Fibroblast of the conjunctiva (primary cell): ENCODE measurements around the gene BSND.
"Not testable (repeated sequence)": the region's sequence is repeated elsewhere in the genome, so short reads cannot be mapped to it uniquely, and the experiment has no call there.

Experiments used
- DNase-seq: peaks from one replicate; pipeline ENCODE4 v3.0.0-alpha.2; 2010; ENCODE audit warnings: low read depth

Gene BSND

DNA sequence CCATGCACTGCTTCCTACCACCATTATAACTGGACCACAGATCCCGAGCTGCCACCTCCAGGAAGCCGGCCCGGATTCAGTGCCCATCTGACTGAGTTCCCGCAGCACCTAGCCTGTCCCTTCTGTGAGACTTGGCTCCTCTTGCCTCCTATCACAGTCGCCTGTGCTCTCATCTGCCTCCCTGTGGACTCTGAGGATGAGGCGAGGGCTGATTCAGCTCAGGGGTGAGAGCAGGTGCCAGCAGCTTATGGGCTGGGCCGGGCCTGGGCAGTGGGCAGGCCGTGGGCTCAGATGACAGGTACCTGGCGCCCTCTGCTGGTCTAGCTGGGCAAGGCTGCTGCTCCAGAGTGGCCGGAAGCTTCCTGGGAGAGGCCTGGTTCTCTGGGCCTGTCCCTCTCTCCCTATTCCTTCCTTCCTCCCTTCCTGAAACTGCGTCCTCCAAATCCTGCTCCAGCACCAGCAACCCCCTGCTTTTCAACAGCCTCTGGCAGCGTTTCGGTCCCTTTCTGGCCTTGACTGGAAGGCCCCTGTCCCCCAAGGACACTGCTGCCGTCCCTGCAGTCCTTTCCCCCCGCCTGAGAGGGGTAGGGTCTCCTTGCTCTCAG, 23.3 kb downstream of the BSND start:
- DNase-seq = peak; percentile 76

DNA sequence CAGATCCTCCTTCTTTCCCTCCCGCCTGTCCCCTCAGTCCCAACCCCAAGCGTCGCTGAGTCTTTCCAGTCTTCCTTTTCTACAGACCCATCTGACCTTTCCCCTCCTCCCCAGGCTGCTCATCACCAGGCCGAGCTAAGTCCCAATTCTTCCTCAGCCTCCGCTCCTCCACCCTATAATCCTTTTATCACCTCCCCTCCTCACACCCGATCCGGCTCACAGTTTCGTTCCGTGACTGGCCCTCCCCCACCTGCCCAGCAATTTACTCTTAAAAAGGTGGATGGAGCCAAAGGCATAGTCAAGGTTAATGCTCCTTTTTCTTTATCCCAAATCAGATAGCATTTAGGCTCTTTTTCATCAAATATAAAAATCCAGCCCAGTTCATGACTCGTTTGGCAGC, 25.4 kb downstream of the BSND start:
- DNase-seq = not testable (repeated sequence)

DNA sequence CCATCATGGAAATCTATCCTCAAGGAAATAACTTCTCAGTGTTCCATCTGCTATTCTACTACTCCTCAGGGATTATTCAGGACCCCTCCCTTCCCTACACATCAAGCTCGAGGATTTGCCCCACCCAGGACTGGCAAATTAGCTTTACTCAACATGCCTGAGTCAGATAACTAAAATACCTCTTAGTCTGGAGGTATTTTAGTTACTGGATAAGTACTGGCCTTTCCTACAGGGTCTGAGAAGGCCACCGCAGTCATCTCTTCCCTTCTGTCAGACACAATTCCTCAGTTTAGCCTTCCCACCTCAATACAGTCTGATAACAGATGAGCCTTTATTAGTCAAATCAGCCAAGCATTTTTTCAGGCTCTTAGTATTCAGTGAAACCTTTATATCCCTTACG, 27.9 kb downstream of the BSND start:
- not testable (repeated sequence) for DNase-seq

DNA sequence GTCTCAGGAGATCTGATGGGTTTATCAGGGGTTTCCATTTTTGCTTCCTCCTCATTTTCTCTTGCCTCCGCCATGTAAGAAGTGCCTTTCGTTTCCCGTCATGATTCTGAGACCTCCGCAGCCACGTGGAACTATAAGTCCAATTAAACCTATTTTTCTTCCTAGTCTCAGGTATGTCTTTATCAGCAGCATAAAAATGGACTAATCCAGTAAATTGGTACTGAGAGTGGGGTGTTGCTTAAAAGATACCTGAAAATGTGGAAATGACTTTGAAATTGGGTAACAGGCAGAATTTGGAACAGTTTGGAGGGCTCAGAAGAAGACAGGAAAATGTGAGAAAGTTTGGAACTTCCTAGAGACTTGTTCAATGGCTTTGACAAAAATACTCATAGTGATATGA, 32.4 kb downstream of the BSND start:
- not testable (repeated sequence) for DNase-seq

DNA sequence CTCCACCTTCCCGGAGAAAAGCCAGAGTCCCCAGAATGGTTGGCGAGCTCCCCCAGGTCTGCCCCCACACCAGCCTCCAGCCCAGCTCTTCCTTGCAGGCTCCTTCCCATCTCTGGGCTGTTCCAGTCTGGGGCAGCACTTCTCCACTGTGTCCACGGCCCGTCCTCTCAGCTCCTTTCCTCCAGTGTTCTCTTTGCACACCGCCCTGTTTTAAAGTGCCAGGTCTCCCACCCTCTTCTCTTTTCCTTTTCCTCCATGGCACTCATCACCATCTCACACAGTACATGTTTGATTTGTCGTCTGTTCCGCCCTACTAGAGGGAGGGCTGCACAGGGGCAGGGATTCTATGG, 34.5 kb downstream of the BSND start:
- no peak for DNase-seq

DNA sequence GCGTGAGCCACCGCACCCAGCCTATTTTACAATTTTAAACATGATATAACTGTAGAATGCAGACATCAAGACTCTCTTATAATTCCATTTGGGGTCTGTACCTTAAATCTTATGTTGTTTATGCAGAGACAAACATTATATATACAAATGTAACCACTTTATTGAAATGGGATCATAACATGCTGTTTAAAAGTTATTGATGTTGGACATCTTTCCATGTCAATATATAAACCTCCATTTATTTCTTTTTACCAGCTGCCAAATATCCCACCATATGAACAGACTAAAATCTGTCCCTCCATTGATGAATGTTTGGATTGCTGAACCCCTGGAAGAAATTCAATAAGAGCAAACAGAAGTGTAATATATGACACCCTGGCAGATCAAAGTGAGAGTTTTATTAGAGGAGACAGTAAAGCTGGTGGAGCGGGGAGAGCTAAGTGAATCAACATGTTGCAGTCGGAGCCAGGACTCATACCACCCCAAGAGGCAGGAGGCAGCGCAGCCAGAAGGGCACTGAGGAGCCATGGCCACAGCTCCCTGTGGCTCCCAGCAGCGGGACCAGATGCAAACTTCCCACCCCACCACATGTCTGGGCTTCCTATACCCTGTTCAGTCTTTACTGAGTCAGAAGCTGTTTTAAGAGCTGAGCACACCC, 35.9 kb downstream of the BSND start:
- no peak for DNase-seq

DNA sequence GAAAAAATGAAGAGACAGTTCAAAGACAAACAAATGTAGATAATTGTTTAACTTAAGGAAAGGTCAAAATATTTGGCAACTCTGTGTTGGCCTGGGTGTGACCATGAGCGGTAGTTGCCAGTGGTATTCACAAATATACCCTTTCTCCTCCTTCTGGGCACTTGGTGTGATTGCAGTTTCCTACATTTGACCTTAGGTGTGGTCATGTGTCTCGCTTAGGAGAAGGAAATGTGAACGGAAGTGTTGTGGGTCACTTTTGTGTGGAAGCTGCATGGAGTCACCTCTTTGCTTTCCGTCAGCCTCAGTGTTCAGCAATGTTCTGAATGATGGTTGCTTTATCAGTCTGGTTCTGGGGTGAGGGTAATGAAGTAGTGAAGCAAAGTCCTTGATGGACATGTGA, 37.2 kb downstream of the BSND start:
- DNase-seq = no peak

DNA sequence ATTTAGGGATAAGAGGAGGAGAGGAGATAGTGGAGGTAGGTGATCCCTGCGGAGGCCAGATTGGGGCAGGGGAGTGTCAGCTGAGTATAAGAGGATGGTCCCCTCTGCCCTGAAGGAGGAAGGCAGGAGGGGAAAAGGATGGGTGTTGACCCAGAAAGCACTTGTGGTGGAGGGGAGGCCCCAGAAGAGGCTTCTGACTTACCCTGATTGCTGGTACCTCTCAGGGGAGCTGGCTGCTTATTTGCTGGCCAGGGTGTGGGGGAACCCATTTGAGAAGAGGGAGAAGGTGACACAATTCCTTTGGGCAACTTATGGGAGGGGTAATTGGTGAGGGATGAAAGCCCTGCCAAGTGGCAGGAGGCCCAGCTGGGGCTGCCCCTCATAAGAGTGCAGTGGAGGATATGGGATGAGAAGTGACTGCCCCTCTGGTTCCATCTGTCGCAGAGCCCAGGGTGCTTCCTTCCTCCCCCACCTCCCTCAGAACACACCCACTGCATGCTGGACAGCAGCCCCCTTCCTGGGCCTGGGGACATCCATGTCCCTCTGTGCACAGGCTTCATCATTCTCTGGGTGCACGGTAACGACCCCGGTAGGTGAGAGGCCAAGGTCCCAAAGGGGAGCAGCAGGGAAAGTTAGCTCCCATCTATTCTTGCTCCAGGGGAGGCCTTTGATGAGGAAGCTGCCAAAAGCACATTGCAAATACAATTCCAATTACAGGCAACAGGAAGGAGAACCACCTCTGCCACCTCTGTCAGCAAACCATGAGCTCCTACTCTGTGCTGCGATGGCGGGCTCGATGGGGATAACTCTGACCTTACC, 39.2 kb downstream of the BSND start:
- DNase-seq = no peak

DNA sequence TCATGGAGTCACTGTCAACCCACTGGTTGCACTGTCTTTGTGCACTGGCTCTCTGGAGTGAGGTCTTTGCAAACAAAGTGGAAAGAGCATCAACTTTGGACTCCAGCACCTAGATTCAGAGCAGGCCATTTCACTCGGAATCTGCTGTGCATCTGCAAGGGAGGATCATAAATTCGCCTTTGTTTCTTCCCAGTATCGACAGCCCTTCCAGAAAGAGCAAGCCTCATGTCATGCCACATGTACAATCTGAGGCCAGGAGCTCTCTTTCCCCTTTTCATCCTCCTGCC, 39.8 kb downstream of the BSND start:
- no peak for DNase-seq

DNA sequence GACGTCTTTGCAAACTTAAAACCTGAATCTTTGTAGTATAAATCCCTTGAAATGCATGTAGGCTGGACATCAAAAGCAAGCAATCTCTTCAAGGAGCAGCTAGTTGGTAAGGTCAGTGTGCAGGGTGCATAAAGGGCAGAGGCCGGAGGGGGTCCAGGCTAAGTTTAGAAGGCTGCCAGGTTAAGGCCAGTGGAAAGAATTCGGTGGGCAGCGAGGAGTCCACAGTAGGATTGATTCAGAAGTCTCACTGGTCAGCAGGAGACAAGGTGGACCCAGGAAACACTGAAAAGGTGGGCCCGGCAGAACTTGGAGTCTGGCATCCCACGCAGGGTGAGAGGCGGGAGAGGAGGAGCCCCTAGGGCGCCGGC, 40.2 kb downstream of the BSND start:
- DNase-seq = no peak

DNA sequence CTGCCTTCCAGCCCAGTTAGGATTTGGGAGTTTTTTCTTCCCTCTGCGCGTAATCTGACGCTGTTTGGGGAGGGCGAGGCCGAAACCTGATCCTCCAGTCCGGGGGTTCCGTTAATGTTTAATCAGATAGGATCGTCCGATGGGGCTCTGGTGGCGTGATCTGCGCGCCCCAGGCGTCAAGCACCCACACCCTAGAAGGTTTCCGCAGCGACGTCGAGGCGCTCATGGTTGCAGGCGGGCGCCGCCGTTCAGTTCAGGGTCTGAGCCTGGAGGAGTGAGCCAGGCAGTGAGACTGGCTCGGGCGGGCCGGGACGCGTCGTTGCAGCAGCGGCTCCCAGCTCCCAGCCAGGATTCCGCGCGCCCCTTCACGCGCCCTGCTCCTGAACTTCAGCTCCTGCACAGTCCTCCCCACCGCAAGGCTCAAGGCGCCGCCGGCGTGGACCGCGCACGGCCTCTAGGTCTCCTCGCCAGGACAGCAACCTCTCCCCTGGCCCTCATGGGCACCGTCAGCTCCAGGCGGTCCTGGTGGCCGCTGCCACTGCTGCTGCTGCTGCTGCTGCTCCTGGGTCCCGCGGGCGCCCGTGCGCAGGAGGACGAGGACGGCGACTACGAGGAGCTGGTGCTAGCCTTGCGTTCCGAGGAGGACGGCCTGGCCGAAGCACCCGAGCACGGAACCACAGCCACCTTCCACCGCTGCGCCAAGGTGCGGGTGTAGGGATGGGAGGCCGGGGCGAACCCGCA, 40.8 kb downstream of the BSND start, which contains the start of gene PCSK9:
TSS of gene PCSK9 (plus strand) at position 207 of the 741 bp plus-strand sequence. CDS start at position 497, 290 bp downstream.
- no peak for DNase-seq

DNA sequence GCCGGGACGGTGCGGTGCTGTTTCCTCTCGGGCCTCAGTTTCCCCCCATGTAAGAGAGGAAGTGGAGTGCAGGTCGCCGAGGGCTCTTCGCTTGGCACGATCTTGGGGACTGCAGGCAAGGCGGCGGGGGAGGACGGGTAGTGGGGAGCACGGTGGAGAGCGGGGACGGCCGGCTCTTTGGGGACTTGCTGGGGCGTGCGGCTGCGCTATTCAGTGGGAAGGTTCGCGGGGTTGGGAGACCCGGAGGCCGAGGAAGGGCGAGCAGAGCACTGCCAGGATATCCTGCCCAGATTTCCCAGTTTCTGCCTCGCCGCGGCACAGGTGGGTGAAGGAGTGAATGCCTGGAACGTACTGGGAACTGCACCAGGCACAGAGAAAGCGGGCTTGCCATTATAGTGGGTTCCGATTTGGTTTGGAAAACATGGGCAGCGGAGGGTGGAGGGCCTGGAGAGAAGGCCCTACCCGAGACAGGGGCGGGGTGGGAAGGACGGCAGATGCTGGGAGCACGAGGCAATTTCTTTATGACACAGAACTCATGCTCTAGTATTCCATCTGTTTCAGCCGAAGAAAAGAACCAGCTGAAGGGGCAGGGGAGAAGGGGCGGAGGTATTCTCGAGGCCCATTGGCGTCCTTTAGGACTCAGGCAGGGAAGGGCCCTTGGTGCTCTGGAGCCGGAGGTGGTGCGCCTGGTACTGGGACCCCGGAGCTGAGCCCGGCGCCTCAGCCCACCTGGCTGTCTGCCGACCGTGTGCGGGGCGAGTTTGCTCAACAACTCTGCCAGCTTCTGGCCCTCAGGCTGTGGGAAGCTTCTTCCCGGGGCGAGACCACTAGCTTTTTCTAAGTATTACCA, 41.6 kb downstream of the BSND start:
- no peak for DNase-seq

DNA sequence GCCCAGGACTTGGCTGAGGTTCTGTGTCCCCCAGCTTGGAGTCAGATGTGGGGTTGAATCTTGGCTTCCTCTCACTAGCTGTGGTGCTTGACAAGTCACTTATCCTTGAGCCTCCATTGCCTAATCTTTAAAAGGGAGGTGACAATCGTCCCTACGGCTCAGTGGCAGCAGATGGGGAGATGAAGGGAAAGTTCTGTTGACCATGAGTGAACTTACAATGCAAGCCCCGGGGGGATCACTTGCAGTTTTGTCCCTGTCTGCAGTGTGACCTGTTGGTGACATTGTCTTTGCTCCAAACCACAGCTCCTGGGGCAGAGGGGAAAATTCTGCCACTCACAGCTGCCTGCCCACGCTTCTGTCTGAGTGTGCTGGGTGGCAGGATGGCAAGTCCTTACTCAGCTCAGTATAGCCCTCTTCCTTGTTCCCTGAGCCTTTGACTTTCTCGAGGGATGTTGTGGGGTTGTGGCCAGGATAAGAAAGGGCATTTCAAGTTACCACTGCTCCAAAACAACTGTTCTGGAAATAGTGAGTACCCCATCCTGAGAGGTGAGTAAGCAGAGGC, 42.3 kb downstream of the BSND start:
- DNase-seq = no peak

DNA sequence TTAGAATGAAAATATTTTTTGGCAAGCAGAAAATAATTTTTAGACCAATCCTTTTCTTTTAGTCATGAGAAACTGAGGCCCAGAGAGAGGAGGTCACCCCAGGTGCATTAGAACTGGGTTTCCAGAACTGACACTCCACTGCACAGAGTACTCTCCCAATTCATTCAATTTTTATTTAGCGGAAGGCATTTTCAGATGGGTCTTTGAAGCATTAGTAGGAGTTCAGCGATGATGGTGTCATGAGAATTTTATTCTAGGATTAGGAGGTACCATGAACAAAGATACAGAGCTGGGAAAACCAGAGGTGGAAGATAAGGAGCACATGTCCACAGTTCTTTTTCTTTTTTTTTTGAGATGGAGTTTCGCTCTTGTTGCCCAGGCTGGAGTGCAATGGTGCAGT, 42.9 kb downstream of the BSND start:
- no peak for DNase-seq

DNA sequence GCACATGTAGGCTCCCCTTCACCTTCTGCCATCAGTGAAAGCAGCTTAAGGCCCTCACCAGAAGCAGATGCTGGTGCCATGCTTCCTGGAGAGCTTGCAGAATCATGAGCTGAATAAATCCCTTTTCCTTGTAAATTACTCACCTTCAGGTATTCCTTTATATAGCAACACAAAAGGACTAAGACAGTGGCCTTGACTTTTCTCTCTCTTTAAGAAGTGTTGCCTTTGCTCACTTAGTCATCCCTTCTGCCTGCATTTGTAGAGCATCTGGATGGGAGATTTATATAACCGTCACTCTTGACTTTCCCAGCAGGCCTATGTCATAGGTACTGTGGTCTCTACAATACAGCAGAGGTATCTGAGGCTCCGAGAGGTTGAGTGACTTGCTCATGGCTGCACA, 44.3 kb downstream of the BSND start:
- no peak for DNase-seq

DNA sequence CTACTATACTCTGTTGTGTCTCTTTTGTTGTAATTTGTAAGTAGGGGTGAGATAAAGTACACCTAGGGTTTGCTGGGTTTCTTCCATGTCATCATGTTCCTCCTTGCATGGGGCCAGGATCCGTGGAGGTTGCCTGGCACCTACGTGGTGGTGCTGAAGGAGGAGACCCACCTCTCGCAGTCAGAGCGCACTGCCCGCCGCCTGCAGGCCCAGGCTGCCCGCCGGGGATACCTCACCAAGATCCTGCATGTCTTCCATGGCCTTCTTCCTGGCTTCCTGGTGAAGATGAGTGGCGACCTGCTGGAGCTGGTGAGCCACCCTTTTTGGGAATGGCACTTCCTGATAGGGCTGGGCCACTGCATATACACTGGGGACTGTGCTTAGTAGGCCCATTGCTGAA, 45.0 kb downstream of the BSND start:
- no peak for DNase-seq

DNA sequence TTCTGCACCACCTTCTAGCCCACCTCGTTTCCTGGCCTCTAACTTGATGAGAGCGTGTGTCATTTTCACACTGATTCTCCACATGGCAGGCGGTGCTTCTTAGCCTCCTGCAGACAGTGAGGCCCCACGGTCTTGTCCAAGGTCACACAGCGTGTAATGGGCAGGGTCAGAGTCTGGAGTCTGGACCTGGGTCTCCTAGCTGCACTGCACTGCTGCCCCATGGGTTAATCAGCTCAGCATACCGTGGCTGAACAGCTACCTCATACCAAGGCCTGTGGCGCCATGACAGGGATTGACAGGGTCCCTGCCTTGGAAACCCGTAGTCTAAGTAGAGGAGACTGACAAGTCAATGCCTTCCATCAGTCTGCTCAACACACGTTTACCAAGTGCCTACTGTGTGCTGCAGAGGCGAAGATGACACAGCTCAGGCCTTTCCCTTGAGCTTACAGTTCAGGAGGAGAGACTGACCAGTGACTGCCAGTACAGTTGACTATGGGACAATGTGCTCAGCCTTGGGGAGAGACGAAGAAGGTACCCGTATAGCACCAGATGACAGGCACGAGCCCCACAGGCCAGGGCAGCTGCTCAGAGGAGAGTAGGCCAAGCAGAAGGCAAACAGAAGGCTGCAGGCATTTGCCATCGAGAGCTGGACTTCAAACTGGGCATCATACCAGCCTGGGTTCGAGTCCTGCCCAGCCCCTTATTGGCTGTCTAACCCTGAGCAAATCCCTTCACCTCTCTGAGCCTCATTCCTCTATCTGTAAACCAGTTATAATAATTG, 46.1 kb downstream of the BSND start:
- no peak for DNase-seq

DNA sequence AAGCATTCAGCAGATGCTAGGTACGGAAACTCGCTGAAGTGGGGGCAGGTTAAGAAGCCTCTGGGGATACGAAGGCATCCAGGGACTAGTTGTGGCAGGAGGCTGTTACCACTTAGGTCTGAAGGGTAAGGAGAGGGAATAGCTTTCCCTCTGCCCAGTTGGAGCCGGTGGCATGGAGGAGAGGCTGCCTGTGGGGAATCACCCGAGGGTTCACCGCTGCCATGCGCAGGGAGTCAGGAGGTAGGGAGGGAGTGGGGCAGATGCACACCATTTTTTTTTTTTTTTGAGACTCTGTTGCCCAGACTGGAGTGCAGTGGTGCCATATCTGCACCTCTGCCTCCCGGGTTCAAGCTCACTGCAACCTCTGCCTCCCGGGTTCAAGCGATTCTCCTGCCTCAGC, 46.7 kb downstream of the BSND start:
- no peak for DNase-seq

DNA sequence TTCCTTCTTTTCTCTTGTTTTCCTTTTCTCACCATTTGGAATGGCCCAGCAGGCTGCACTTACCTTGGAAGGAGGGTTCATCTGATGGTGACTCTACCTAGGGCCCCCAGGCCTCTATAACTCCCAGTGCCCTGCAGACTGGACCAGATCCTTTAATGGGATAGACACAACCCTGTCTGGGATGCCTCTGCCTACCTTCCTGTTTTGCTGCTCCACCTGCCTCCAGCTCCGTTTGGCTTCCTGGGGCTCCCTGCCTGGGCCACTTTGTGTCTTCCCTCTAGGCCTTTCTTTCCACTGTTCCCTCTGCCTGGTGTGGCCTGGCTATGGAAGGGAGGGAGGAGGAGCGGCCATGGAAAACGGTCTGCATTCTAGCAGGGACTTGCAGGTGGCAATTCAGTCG, 48.1 kb downstream of the BSND start:
- DNase-seq = no peak

DNA sequence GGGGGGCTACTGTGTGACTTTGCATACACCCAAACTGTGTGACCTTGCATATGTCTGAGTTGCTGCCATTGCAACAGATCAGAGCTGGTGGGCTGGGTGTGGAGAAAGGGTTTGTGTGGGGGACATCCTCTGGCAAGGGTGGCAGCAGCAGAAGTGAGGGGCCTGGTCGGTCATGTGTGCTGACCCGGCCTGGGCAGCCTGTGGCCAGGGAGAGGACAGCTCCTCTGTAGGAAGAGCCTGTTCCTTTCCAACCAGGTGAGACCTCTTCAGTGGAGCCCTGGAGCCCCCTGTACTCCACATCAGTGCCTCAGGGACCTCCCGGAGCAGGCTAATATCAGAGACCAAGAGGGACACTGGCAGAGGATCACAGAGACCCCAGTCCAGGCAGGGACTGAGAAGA, 48.9 kb downstream of the BSND start:
- DNase-seq = no peak
